Mesendoderm (in vitro differentiated cells): Measurements from ENCODE around the gene DNAI1.

Source experiments
- DNase-seq: peaks from one replicate; pipeline ENCODE4 v3.0.0; 2013
- H2AK5ac ChIP-seq: 2 replicates; pipeline ENCODE4 v1.6.1; 2013; ENCODE audit warnings: low read length, inconsistent platforms
- H2BK120ac ChIP-seq: 2 replicates; pipeline ENCODE4 v1.6.1; 2013; ENCODE audit warnings: low read depth, mild to moderate bottlenecking, low read length, moderate library complexity, mixed read lengths
- H2BK15ac ChIP-seq: replicated peaks from 2 replicates; pipeline ENCODE4 v1.6.1; 2013; ENCODE audit warnings: low read depth, mild to moderate bottlenecking, moderate library complexity
- H2BK5ac ChIP-seq: 2 replicates; pipeline ENCODE4 v1.6.1; 2013; ENCODE audit warnings: low read length, inconsistent platforms
- H3K18ac ChIP-seq: 2 replicates; pipeline ENCODE4 v1.6.1; 2013; ENCODE audit warnings: mild to moderate bottlenecking, low read length, mixed read lengths
- H3K23ac ChIP-seq: one replicate; pipeline ENCODE4 v1.6.1; 2013; ENCODE audit warnings: low read length
- H3K27ac ChIP-seq: 2 replicates; pipeline ENCODE4 v1.5.1; 2013; ENCODE audit warnings: low read depth, mild to moderate bottlenecking, inconsistent platforms, low read length, moderate library complexity
- H3K27me3 ChIP-seq: 2 replicates; pipeline ENCODE4 v1.6.1; 2013; ENCODE audit warnings: low read length, control low read depth, mild to moderate bottlenecking, inconsistent platforms; ENCODE audit not compliant: insufficient read depth, poor library complexity
- H3K36me3 ChIP-seq: 2 replicates; pipeline ENCODE4 v1.6.1; 2013; ENCODE audit warnings: low read length, inconsistent platforms; ENCODE audit not compliant: control insufficient read depth, insufficient read depth
- H3K4ac ChIP-seq: one replicate; pipeline ENCODE4 v1.6.1; 2013; ENCODE audit warnings: low read depth, mild to moderate bottlenecking, low read length, moderate library complexity
- H3K4me1 ChIP-seq: 2 replicates; pipeline ENCODE4 v1.6.1; 2013; ENCODE audit warnings: low read depth, low read length, inconsistent platforms; ENCODE audit not compliant: control insufficient read depth
- H3K4me2 ChIP-seq: 2 replicates; pipeline ENCODE4 v1.6.1; 2013; ENCODE audit warnings: low read length
- H3K4me3 ChIP-seq: 2 replicates; pipeline ENCODE4 v1.5.1; 2013; ENCODE audit warnings: mild to moderate bottlenecking, low read length
- H3K56ac ChIP-seq: one replicate; pipeline ENCODE4 v1.6.1; 2013; ENCODE audit warnings: low read length
- H3K79me1 ChIP-seq: 2 replicates; pipeline ENCODE4 v1.6.1; 2013; ENCODE audit warnings: low read length, inconsistent platforms
- H3K79me2 ChIP-seq: 2 replicates; pipeline ENCODE4 v1.6.1; 2013; ENCODE audit warnings: mild to moderate bottlenecking, low read length; ENCODE audit not compliant: control insufficient read depth, insufficient read depth
- H3K9ac ChIP-seq: 2 replicates; pipeline ENCODE4 v1.6.1; 2013; ENCODE audit warnings: low read length, inconsistent platforms
- H4K5ac ChIP-seq: one replicate; pipeline ENCODE4 v1.6.1; 2013; ENCODE audit warnings: low read length
- H4K8ac ChIP-seq: one replicate; pipeline ENCODE4 v1.6.1; 2013; ENCODE audit warnings: low read depth, mild to moderate bottlenecking, control low read depth, low read length, moderate library complexity
- WGBS: extraction: QIAGEN DNeasy Blood & Tissue Kit; methylation state at CpG from one replicate; pipeline ENCODE4 v1.1.7; 2013; ENCODE audit warnings: low lambda C conversion rate, missing lambda C conversion rate; ENCODE audit not compliant: insufficient coverage; ENCODE audit errors: extremely low coverage; 5-methylcytosine and 5-hydroxymethylcytosine counted together

The DNAI1 gene

DNA sequence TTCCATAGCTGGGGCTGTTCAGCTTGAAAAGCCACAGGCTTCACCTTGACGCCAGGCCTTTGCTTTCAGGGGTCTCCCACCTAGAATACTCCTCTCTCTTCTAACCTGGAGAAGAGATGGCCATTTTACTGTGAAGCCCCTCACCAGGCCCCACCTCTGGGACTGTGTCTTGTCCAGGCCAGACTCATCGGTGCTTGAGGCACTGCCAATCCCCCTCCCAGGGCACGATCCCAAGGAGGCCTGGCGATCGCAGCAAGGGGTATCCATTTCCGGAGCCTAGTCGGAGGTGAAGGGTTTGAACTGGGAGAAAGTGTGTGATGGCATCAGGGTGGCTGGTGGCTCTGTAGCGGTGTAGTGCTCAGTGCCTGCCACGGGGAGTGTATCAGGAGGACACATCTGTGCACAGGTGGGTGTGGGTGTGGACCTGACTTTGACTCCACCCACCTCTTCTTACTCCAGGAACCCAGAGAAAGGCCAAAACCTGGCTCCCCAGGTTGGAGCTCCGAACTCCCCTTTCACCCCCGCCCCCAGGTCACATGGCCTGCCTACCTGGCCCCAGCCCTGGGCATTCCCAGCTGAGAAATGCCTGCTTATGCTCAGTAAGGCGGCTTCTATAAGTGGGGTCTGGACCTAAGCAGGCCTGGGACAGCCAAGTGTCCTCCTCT, 91.5 kb downstream of the DNAI1 start:
- H2BK5ac ChIP-seq: no peak overlapping the region
- H3K18ac ChIP-seq: no peak overlapping the region
- H3K79me2 ChIP-seq: no peaks in the 10 kb centered on the region
- no peak for DNase-seq
- H3K9ac ChIP-seq: no peak overlapping the region
- WGBS: no CpG with 5 or more reads among the region's 12 CpGs
- no peak overlapping the region for H3K23ac ChIP-seq
- H3K27ac ChIP-seq: no peak overlapping the region
- H3K4me2 ChIP-seq: no peak overlapping the region
- peaks cover 1% of the 10 kb centered on the region for H3K4me1 ChIP-seq
- no peak overlapping the region for H2BK120ac ChIP-seq
- no peak overlapping the region for H2AK5ac ChIP-seq
- no peak overlapping the region for H4K8ac ChIP-seq
- H3K27me3 ChIP-seq: no peaks in the 10 kb centered on the region
- no peak overlapping the region for H3K4ac ChIP-seq
- H2BK15ac ChIP-seq: no peak overlapping the region
- no peaks in the 10 kb centered on the region for H3K79me1 ChIP-seq
- no peaks in the 10 kb centered on the region for H3K36me3 ChIP-seq
- no peak overlapping the region for H3K4me3 ChIP-seq
- no peak overlapping the region for H4K5ac ChIP-seq
- H3K56ac ChIP-seq: no peak overlapping the region

DNA sequence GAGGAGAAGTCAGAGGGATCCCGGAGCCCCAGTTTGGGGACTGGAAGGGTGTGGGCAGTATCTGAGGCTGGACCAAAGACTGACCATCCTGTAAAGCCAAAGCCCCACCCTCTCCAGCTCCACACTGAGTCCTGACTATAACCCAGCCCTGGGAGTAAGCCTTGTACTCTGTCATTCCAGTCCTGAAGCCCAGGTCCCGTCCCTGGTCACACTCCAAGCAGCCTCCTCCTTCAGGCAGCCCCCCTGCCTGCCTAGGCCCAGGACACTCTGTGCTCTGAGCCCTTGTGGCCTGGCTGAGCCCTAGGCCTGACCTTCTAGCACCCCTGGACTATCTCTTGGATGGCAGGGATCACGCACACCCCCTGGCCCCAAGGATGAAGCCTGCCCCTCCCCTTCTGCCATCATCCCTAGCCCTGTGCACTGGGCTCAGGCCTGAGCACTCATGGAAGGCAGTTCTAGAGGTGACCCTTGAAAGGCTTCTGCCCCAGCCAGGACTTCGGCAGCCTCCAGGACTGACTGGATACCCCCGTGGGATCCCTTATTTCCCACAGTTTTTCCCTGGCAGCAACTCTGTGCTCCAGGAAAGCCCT, 92.2 kb downstream of the DNAI1 start:
- H2BK120ac ChIP-seq: no peak overlapping the region
- no peak overlapping the region for H4K5ac ChIP-seq
- H3K79me2 ChIP-seq: no peaks in the 10 kb centered on the region
- no peak overlapping the region for H3K9ac ChIP-seq
- no peak overlapping the region for H3K4me2 ChIP-seq
- H2BK15ac ChIP-seq: no peak overlapping the region
- H3K4me1 ChIP-seq: peaks cover 1% of the 10 kb centered on the region
- no peak overlapping the region for H3K23ac ChIP-seq
- no peak overlapping the region for H3K4ac ChIP-seq
- no peak overlapping the region for H3K56ac ChIP-seq
- no peak overlapping the region for H3K18ac ChIP-seq
- no CpG with 5 or more reads among the region's 5 CpGs for WGBS
- H3K27me3 ChIP-seq: no peaks in the 10 kb centered on the region
- no peaks in the 10 kb centered on the region for H3K36me3 ChIP-seq
- no peak for DNase-seq
- H3K79me1 ChIP-seq: no peaks in the 10 kb centered on the region
- no peak overlapping the region for H3K27ac ChIP-seq
- no peak overlapping the region for H2AK5ac ChIP-seq
- H3K4me3 ChIP-seq: no peak overlapping the region
- H4K8ac ChIP-seq: no peak overlapping the region
- no peak overlapping the region for H2BK5ac ChIP-seq

DNA sequence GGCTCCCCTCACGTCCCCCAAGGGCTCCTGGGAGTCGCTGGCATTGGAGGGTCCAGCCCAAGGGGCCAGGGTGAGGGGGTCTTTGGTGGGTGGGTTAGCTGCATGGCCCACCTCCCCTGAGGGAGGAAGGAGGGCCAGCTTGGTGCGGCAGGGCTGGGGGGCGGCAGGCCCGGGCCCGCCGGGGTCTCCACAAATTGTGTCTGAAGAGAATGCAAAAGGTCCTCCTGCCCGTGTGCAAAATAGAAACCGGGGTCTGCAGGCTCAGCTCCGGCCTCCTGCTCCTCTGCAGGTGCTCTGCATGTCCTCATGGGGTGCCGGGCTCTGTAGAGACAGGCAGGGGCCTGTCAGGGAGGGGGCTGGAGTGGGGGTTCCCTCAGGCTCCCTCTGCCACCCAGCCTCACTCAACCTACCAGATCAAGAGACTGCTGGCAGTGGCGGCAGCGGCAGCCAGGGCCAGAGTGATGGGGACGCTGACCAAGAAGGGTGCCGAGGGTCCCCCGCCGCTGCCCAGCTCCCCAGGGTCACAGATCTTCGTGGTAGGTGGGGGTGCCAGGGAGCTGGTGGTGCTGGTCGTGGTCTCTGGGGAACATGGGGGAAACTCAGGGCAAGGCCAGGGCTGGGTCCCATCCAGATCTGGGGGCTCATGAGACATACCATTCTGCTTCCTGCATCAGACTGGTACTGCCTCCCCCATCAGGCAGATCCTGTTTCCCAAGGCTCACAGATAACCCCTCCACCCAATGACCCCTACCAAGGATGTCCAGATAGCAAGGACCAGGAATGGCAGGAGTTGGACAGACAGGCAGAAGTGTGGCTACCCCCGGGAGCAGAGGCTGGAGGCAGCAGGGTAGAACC, 93.4 kb downstream of the DNAI1 start:
- H3K4me1 ChIP-seq: peaks cover 1% of the 10 kb centered on the region
- no peak overlapping the region for H3K56ac ChIP-seq
- no peaks in the 10 kb centered on the region for H3K79me2 ChIP-seq
- H3K27ac ChIP-seq: no peak overlapping the region
- H3K18ac ChIP-seq: no peak overlapping the region
- no peak overlapping the region for H2AK5ac ChIP-seq
- no peak overlapping the region for H2BK5ac ChIP-seq
- no peaks in the 10 kb centered on the region for H3K36me3 ChIP-seq
- H3K23ac ChIP-seq: no peak overlapping the region
- H3K4ac ChIP-seq: no peak overlapping the region
- no peak overlapping the region for H3K9ac ChIP-seq
- WGBS: no CpG with 5 or more reads among the region's 20 CpGs
- no peak for DNase-seq
- H2BK15ac ChIP-seq: no peak overlapping the region
- no peak overlapping the region for H4K5ac ChIP-seq
- no peak overlapping the region for H3K4me2 ChIP-seq
- H3K27me3 ChIP-seq: no peaks in the 10 kb centered on the region
- H3K79me1 ChIP-seq: no peaks in the 10 kb centered on the region
- no peak overlapping the region for H4K8ac ChIP-seq
- H3K4me3 ChIP-seq: no peak overlapping the region
- H2BK120ac ChIP-seq: no peak overlapping the region

DNA sequence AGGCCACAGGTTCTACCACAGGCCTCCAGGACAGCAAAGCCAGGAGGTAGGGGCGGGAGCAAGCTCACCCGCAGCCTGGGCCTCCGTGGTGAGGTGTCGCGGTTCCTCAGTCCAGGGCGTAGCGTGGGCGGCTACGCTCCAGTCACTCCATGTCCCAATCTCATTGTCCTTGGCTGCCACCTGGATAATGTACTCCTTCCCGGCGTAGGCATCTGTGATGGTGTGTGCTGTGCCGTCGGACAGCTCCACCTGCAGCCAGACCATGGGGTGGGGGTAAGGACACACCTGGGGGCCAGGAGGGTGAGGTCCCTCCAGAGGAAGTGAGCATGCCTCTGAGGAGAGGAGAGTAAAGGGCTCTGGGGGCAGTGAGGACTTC, 94.0 kb downstream of the DNAI1 start:
- Histone ChIP-seq H4K8ac (no peak overlapping the region), H3K36me3 (no peaks in the 10 kb centered on the region), H3K79me2 (no peaks in the 10 kb centered on the region), H2BK15ac (no peak overlapping the region), H3K4me3 (no peak overlapping the region), H3K27ac (no peak overlapping the region), H3K56ac (no peak overlapping the region), H3K9ac (no peak overlapping the region), H3K27me3 (no peaks in the 10 kb centered on the region), H2AK5ac (no peak overlapping the region), H3K79me1 (no peaks in the 10 kb centered on the region), H2BK5ac (no peak overlapping the region), H2BK120ac (no peak overlapping the region), H3K18ac (no peak overlapping the region), H3K4me1 (peaks cover 1% of the 10 kb centered on the region), H3K4me2 (no peak overlapping the region), H4K5ac (no peak overlapping the region), H3K4ac (no peak overlapping the region), H3K23ac (no peak overlapping the region)
- no CpG with 5 or more reads among the region's 13 CpGs for WGBS
- no peak for DNase-seq

DNA sequence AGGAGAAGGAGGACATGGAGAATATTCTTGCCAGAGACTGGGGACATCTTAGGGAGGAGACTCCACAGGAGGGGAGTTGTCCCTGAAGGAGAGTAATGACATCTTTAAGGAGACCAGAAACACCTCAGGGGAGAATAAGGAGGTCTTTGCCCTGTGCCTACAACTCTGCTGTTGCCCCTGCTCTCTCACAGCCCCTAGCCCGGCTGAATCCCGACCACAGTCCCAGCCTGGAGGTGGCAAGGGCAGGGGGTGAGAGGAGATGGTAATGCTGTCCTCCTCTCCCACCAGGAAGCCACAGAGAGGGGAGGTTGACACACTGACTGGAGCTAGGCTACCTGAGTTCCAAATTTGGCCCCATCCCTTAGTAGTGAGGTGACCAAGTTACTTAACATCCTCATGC, 94.4 kb downstream of the DNAI1 start:
- DNase-seq: no peak
- no peaks in the 10 kb centered on the region for H3K27me3 ChIP-seq

More for the DNA sequence above, 94.4 kb downstream of the DNAI1 start:
- H3K9ac ChIP-seq: no peak overlapping the region
- no peak overlapping the region for H2BK5ac ChIP-seq
- H2BK120ac ChIP-seq: no peak overlapping the region
- no peaks in the 10 kb centered on the region for H3K79me2 ChIP-seq
- H3K4me1 ChIP-seq: peaks cover 1% of the 10 kb centered on the region
- H3K56ac ChIP-seq: no peak overlapping the region
- H2AK5ac ChIP-seq: no peak overlapping the region
- no peak overlapping the region for H4K8ac ChIP-seq
- no peak overlapping the region for H3K4me2 ChIP-seq
- no peak overlapping the region for H2BK15ac ChIP-seq
- H3K4me3 ChIP-seq: no peak overlapping the region
- no peak overlapping the region for H4K5ac ChIP-seq
- H3K23ac ChIP-seq: no peak overlapping the region
- H3K79me1 ChIP-seq: no peaks in the 10 kb centered on the region
- H3K4ac ChIP-seq: no peak overlapping the region
- no peak overlapping the region for H3K18ac ChIP-seq
- H3K36me3 ChIP-seq: no peaks in the 10 kb centered on the region
- no peak overlapping the region for H3K27ac ChIP-seq
- no CpG with 5 or more reads among the region's 2 CpGs for WGBS
